Gastrocnemius medialis (tissue), 4 donors: ENCODE data around the gene CLMP. TPM values are rescaled to one million over a fixed set of nuclear protein-coding genes. Genes with fewer than 3 reads are reported as not detected.

ENCODE experiments used
- ATAC-seq, 2 donors: fragments of 150-250 bp; one replicate each; pipeline ENCODE4 v1.9.1; 2016
- DNase-seq, 2 donors: peaks; one replicate each; pipeline ENCODE4 v3.0.0-alpha.2; 2019
- H3K27ac ChIP-seq, 4 donors: fragments of 200-600 bp; sonication (generic); 1 replicate in 1 of 4; 2 replicates in 3 of 4; pipeline ENCODE4 v1.5.1; 2016 to 2018; ENCODE audit warnings: mild to moderate bottlenecking in 2 of 4, moderate library complexity in 1 of 4
- H3K27me3 ChIP-seq, 3 donors: fragments of 200-600 bp; sonication (generic) in 2 of 3; 1 replicate in 1 of 3; 2 replicates in 2 of 3; pipeline versions ENCODE4 v1.5.1 to v1.6.0; 2016 to 2019; ENCODE audit warnings: mild to moderate bottlenecking in 1 of 3, moderate library complexity in 1 of 3
- H3K36me3 ChIP-seq, 2 donors: fragments of 200-600 bp; sonication (generic) in 1 of 2; one replicate each; pipeline ENCODE4 v1.5.1; 2017 to 2018
- H3K4me1 ChIP-seq, 2 donors: fragments of 200-600 bp; sonication (generic) in 1 of 2; one replicate each; pipeline ENCODE4 v1.5.1; 2016 to 2017; ENCODE audit warnings: mild to moderate bottlenecking in 2 of 2
- H3K4me3 ChIP-seq, 4 donors: fragments of 200-600 bp; sonication (generic) in 3 of 4; 1 replicate in 1 of 4; 2 replicates in 3 of 4; pipeline ENCODE4 v1.5.1; 2016 to 2019; ENCODE audit warnings: mild to moderate bottlenecking in 2 of 4
- H3K9me3 ChIP-seq, 3 donors: fragments of 200-600 bp; sonication (generic) in 2 of 3; 1 replicate in 1 of 3; 2 replicates in 2 of 3; pipeline ENCODE4 v1.5.1; 2016 to 2019
- CTCF ChIP-seq, 5 experiments: fragments of 450-650 bp in 3 of 5; fragments of 200-600 bp in 2 of 5; sonication (generic) in 2 of 5; IDR thresholded peaks in 4 of 5; conservative IDR thresholded peaks in 1 of 5; 1 replicate in 4 of 5; 2 replicates in 1 of 5; pipeline ENCODE4 v1.5.1; 2016 to 2019; ENCODE audit warnings: antibody characterized with exemption in 5 of 5, mild to moderate bottlenecking in 3 of 5, moderate library complexity in 3 of 5
- POLR2A ChIP-seq, 2 donors: fragments of 450-650 bp; IDR thresholded peaks; one replicate each; pipeline ENCODE4 v1.6.1; 2017; ENCODE audit warnings: antibody characterized with exemption in 2 of 2, mild to moderate bottlenecking in 2 of 2, moderate library complexity in 2 of 2
- in situ Hi-C, 4 donors: fragments of 200-750 bp; cut with MboI; loops; one replicate each; pipeline versions ENCODE4 v1.15.0 to v1.8.0; 2017; ENCODE audit warnings: low sequenced_read_pairs in 4 of 4
- intact Hi-C: fragments of 100-400 bp; cut with DNase I; formaldehyde crosslinking; loops from one replicate; pipeline ENCODE4 v1.15.1; 2023; ENCODE audit warnings: low total_unique reads
- total RNA-seq, 4 donors: library from RNA; depleted of rRNA; stranded (reverse); fragments of >200 nt; gene quantifications; one replicate each; pipeline versions ENCODE4 v1.1.0 to v1.2.3, GENCODE V29; 2016

Gene CLMP
- total RNA-seq, 4 donors from 2014 or later: 2.3 to 12.5 (median 4.4) TPM

DNA sequence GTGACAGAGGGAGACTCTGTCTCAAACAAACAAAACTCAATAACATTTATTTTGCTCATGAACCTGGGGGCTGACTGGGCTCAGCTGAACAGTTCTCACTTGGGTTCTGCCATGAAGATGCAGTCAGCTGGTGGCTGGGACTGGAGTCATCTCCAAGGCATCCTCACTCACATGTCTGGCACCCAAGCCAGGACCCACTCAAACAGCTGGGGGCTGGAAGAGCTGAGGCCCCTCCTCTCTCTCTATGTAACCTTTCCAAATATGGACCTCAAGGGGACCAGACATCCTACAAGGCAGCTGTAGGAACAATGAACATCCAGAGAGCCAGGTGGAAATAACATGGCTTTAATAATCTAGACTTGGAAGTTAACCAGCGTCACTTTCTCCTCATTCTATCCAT, 149.9 kb downstream of the CLMP start:
- TF ChIP-seq CTCF (IDR thresholded peaks at IDR 0.05 in 4 of 5, conservative IDR thresholded peaks at IDR 0.05 in 1 of 5) (no peak), POLR2A (IDR thresholded peaks at IDR 0.05) (no peak)
- no peaks in the 10 kb centered on the region for H3K9me3 ChIP-seq
- H3K27me3 ChIP-seq: no peaks in the 10 kb centered on the region
- no peak overlapping the region for H3K27ac ChIP-seq
- no peak for ATAC-seq
- in situ Hi-C loops (loop anchor here in 1 of 4 donors (25.0 kb wide), 1 partner anchor 458 kb away; no protein-coding TSS in a partner anchor), intact Hi-C loops (no loop called here)
- no peaks in the 10 kb centered on the region for H3K4me1 ChIP-seq
- DNase-seq: no peak
- H3K4me3 ChIP-seq: no peak overlapping the region
- no peaks in the 10 kb centered on the region for H3K36me3 ChIP-seq

DNA sequence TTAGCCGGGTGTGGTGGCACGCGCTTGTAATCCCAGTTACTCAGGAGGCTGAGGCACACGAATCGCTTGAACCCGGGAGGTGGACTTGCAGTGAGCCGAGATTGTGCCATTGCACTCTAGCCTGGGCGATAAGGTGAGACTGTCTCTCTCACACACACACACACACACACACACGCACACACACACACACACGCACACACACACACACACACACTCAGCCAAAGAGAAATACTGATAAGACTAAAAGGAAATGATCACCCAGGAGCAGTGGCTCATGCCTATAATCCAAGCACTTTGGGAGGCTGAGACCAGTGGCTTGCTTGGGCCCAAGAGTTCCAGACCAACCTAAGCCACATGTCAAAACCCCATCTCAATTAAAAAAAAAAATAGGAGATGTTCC, 153.9 kb downstream of the CLMP start:
- in situ Hi-C loops: loop anchor here in 1 of 4 donors (25.0 kb wide), 1 partner anchor 454 kb away; no protein-coding TSS in a partner anchor
- H3K4me1 ChIP-seq: no peaks in the 10 kb centered on the region

GRCh38 chr11:123040111-123040432, 155.0 kb downstream of the CLMP start:
- H3K36me3 ChIP-seq: no peaks in the 10 kb centered on the region
- in situ Hi-C loops: loop anchor here in 1 of 4 donors (25.0 kb wide), 1 partner anchor 453 kb away; no protein-coding TSS in a partner anchor
- ATAC-seq: no peak
- TF ChIP-seq POLR2A (IDR thresholded peaks at IDR 0.05): no peak
- TF ChIP-seq CTCF (IDR thresholded peaks at IDR 0.05 in 4 of 5, conservative IDR thresholded peaks at IDR 0.05 in 1 of 5): no peak
- H3K27me3 ChIP-seq: no peaks in the 10 kb centered on the region
- no peak for DNase-seq
- intact Hi-C loops: no loop called here
- H3K4me3 ChIP-seq: no peak overlapping the region
- no peaks in the 10 kb centered on the region for H3K9me3 ChIP-seq
- H3K4me1 ChIP-seq: no peaks in the 10 kb centered on the region
- no peak overlapping the region for H3K27ac ChIP-seq

More for the DNA sequence above, 153.9 kb downstream of the CLMP start:
- intact Hi-C loops: no loop called here
- ATAC-seq (no peak), DNase-seq (no peak)
- Histone ChIP-seq H3K4me3 (no peak overlapping the region), H3K27ac (no peak overlapping the region), H3K27me3 (no peaks in the 10 kb centered on the region), H3K9me3 (no peaks in the 10 kb centered on the region), H3K36me3 (no peaks in the 10 kb centered on the region)
- TF ChIP-seq POLR2A (IDR thresholded peaks at IDR 0.05) (no peak), CTCF (IDR thresholded peaks at IDR 0.05 in 4 of 5, conservative IDR thresholded peaks at IDR 0.05 in 1 of 5) (no peak)

DNA sequence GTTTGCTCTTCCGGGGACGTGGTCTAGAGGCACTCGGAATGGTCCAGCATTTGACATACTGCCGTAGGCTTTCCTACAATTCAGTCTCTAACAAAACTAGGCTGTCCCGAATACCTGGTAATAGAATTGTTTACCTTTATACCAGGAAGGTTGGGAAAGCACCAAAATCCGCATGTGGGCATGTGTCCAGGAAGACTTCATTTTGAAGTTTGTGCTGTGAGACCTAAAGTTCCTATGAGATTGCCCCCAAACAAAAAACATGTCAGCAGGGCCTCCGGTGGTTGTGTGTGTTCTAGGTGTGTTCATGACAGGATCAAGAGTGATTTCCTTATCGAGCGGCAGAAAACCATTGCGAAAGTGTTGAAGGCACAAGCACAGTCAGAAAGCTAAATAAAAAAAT, 159.2 kb downstream of the CLMP start:
- no peaks in the 10 kb centered on the region for H3K36me3 ChIP-seq
- H3K9me3 ChIP-seq: no peaks in the 10 kb centered on the region
- ATAC-seq: no peak
- no peaks in the 10 kb centered on the region for H3K4me1 ChIP-seq
- TF ChIP-seq POLR2A (IDR thresholded peaks at IDR 0.05) (no peak), CTCF (IDR thresholded peaks at IDR 0.05 in 4 of 5, conservative IDR thresholded peaks at IDR 0.05 in 1 of 5) (no peak)
- DNase-seq: no peak
- no peaks in the 10 kb centered on the region for H3K27me3 ChIP-seq
- no peak overlapping the region for H3K27ac ChIP-seq
- H3K4me3 ChIP-seq: no peak overlapping the region
- intact Hi-C loops (no loop called here), in situ Hi-C loops (loop anchor here in 1 of 4 donors (25.0 kb wide), 1 partner anchor 449 kb away; no protein-coding TSS in a partner anchor)

- in situ Hi-C loops (loop anchor here in 1 of 4 donors (25.0 kb wide), 1 partner anchor 447 kb away; no protein-coding TSS in a partner anchor), intact Hi-C loops (no loop called here)
- H3K27me3 ChIP-seq: no peaks in the 10 kb centered on the region
- H3K4me3 ChIP-seq: no peak overlapping the region
- H3K36me3 ChIP-seq: no peaks in the 10 kb centered on the region
- H3K9me3 ChIP-seq: no peaks in the 10 kb centered on the region
- H3K27ac ChIP-seq: no peak overlapping the region
- ATAC-seq (no peak), DNase-seq (no peak)
- TF ChIP-seq POLR2A (IDR thresholded peaks at IDR 0.05) (no peak), CTCF (IDR thresholded peaks at IDR 0.05 in 4 of 5, conservative IDR thresholded peaks at IDR 0.05 in 1 of 5) (no peak)
- no peaks in the 10 kb centered on the region for H3K4me1 ChIP-seq
Measured at GRCh38 chr11:123034597-123034996, 160.5 kb downstream of the CLMP start.
